Smooth muscle cell (in vitro differentiated cells): ENCODE measurements around the gene CELA2A. TPM values are rescaled to one million over a fixed set of nuclear protein-coding genes. Genes with fewer than 3 reads are reported as not detected.
"Not testable (repeated sequence)": the region's sequence is repeated elsewhere in the genome, so short reads cannot be mapped to it uniquely, and the experiment has no call there.

Source experiments
- DNase-seq: peaks from one replicate; lab custom pipeline; 2025; ENCODE audit not compliant: unreplicated experiment; lab: John Stamatoyannopoulos, UW
- H2AFZ ChIP-seq: fragments of 200-600 bp; sonication (generic); 2 replicates; pipeline ENCODE4 v1.6.0; 2016; ENCODE audit warnings: antibody characterized with exemption, low read depth, mild to moderate bottlenecking
- H3F3A ChIP-seq: fragments of 200-600 bp; sonication (generic); 2 replicates; pipeline ENCODE4 v1.6.0; 2017; ENCODE audit warnings: antibody characterized with exemption, low read depth
- H3K27ac ChIP-seq: fragments of 200-600 bp; sonication (generic); 2 replicates; pipeline ENCODE4 v1.5.1; 2016; ENCODE audit warnings: low read depth, mild to moderate bottlenecking
- H3K27me3 ChIP-seq: fragments of 200-600 bp; sonication (generic); 2 replicates; pipeline ENCODE4 v1.6.1; 2016; ENCODE audit warnings: low read depth, mild to moderate bottlenecking
- H3K36me3 ChIP-seq: fragments of 200-600 bp; sonication (generic); 2 replicates; pipeline ENCODE4 v1.5.1; 2016; ENCODE audit warnings: low read depth
- H3K4me1 ChIP-seq: fragments of 200-600 bp; sonication (generic); 2 replicates; pipeline ENCODE4 v1.5.1; 2016; ENCODE audit warnings: low read depth
- H3K4me2 ChIP-seq: fragments of 200-600 bp; sonication (generic); 2 replicates; pipeline ENCODE4 v1.6.0; 2016; ENCODE audit warnings: mild to moderate bottlenecking
- H3K4me3 ChIP-seq: fragments of 200-600 bp; sonication (generic); 2 replicates; pipeline ENCODE4 v1.5.1; 2016; ENCODE audit warnings: mild to moderate bottlenecking
- H3K79me2 ChIP-seq: fragments of 200-600 bp; sonication (generic); 2 replicates; pipeline ENCODE4 v1.6.0; 2016; ENCODE audit warnings: low read depth, mild to moderate bottlenecking
- H3K9ac ChIP-seq: fragments of 200-600 bp; sonication (generic); 2 replicates; pipeline ENCODE4 v1.6.0; 2016; ENCODE audit warnings: low read depth
- H3K9me3 ChIP-seq: fragments of 200-600 bp; sonication (generic); replicated peaks from 2 replicates; pipeline ENCODE4 v1.5.1; 2016; ENCODE audit warnings: low read depth
- H4K20me1 ChIP-seq: fragments of 200-600 bp; sonication (generic); 2 replicates; pipeline ENCODE4 v1.6.0; 2016; ENCODE audit warnings: low read depth
- CTCF ChIP-seq: fragments of 200-600 bp; sonication (generic); IDR thresholded peaks from 2 replicates; pipeline ENCODE4 v1.5.1; 2017; ENCODE audit warnings: borderline replicate concordance, mild to moderate bottlenecking, antibody characterized with exemption; ENCODE audit not compliant: insufficient read depth, poor library complexity, severe bottlenecking
- WGBS: methylation state at CpG from one replicate; pipeline ENCODE4 v1.1.7; 2016; ENCODE audit warnings: low lambda C conversion rate; 5-methylcytosine and 5-hydroxymethylcytosine counted together
- polyA plus RNA-seq: library from polyadenylated mRNA; unstranded; fragments of >200 nt; fragmentation: Nextera tagmentation; extraction: Ambion mirVana; gene quantifications from 2 replicates; pipeline ENCODE4 v1.2.1, GENCODE V29; 2016
- total RNA-seq: library from RNA; depleted of rRNA; stranded (reverse); fragments of >200 nt; gene quantifications from 2 replicates; pipeline ENCODE4 v1.2.3, GENCODE V29; 2014

Gene CELA2A
- total and polyA plus RNA-seq, 2 experiments from 2014 or later = 2.6 TPM; not detected in 1

DNA sequence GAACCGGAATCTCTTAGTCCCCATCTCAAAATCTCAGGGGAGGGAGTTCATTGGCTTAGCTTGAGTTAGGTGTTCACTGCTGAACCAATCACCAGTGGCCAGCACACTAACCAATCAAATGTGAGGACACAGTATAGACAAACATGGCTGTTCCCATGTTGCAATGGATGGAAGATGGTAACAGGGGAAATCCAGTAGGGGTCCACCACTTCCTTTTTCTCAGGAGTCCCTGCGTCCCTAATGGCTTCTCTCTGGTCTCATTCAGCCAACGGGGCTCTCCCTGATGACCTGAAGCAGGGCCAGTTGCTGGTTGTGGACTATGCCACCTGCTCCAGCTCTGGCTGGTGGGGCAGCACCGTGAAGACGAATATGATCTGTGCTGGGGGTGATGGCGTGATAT, 29.1 kb downstream of the CELA2A start:
- Histone ChIP-seq H3K4me1 (no peaks in the 10 kb centered on the region), H3K27me3 (no peaks in the 10 kb centered on the region), H3K36me3 (no peaks in the 10 kb centered on the region), H4K20me1 (no peaks in the 10 kb centered on the region), H2AFZ (no peak overlapping the region), H3K79me2 (no peaks in the 10 kb centered on the region), H3K4me2 (no peak overlapping the region), H3K27ac (no peak overlapping the region), H3K9me3 (no peaks in the 10 kb centered on the region), H3F3A (no peaks in the 10 kb centered on the region), H3K4me3 (no peak overlapping the region), H3K9ac (no peak overlapping the region)
- 92% methylated on average over 6 of the region's 6 CpGs for WGBS
- TF ChIP-seq CTCF = no peak
- no peak for DNase-seq

DNA sequence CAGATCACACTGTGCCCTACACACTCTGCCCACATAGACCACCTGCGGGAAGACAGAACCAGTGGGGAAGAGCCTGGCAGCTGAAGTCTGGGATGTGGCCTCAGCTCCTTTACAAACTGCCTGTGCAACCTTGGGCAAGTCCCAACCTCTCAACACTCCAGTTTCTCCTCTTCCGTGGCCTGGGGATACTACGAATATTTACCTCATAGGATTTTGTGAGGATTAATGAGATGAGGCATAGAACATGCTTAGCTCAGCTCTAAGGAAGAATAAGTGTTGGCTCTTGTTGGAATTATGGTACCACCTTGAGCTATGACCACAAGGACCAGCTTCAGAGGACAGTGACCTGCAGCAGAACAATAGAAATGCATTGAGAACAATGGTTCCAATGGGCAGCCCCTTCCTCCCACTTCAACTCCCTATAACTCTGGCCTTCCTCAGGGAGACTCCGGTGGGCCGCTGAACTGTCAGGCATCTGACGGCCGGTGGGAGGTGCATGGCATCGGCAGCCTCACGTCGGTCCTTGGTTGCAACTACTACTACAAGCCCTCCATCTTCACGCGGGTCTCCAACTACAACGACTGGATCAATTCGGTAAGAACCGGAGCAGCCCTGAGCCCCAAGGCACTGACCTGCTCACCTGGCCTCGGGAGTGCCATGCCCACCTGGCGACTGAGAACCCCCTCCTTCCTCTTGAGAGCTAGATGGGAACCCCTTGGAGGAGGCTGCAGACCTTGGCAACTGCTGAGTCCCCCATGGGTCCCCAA, 30.5 kb downstream of the CELA2A start:
- DNase-seq, H3K27me3 ChIP-seq, H3K9ac ChIP-seq, H3K4me1 ChIP-seq, H4K20me1 ChIP-seq, H3K4me3 ChIP-seq, H3K36me3 ChIP-seq, H3K4me2 ChIP-seq, H3F3A ChIP-seq, H2AFZ ChIP-seq, H3K9me3 ChIP-seq, H3K27ac ChIP-seq, H3K79me2 ChIP-seq: not testable (repeated sequence)
- 96% methylated on average over 17 of the region's 17 CpGs for WGBS

DNA sequence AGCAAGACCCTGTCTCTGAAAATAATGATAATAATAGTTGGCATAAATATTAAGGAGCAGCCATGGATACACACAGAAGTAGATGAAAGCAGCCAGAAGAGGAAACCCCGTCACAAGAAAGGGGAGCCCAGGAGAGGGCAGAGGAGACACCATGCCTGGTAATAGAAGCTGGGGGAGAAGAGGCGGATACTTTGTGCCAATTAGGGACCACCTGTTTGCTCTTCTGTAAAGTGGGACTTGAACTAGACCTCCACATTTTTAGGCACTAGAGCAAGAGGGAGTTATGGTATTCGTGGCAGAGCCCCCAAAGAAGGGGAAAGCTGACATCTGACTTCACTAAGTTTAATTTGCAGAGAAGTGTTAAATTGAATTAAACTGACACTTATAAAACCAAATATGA, 31.8 kb downstream of the CELA2A start:
- H3K9me3 ChIP-seq = no peaks in the 10 kb centered on the region
- H3K4me1 ChIP-seq = no peaks in the 10 kb centered on the region
- H3K4me2 ChIP-seq = no peak overlapping the region
- H3K9ac ChIP-seq = no peak overlapping the region
- H3K27me3 ChIP-seq = no peaks in the 10 kb centered on the region
- no peaks in the 10 kb centered on the region for H3K79me2 ChIP-seq
- H4K20me1 ChIP-seq = no peaks in the 10 kb centered on the region
- no peak overlapping the region for H3K27ac ChIP-seq
- H3K4me3 ChIP-seq = no peak overlapping the region
- H3F3A ChIP-seq = no peaks in the 10 kb centered on the region
- no peaks in the 10 kb centered on the region for H3K36me3 ChIP-seq
- 93% methylated on average over 3 of the region's 3 CpGs for WGBS
- DNase-seq = no peak
- H2AFZ ChIP-seq = no peak overlapping the region
- no peak for TF ChIP-seq CTCF

- 95% methylated on average over 13 of the region's 13 CpGs for WGBS
- DNase-seq = no peak
- no peaks in the 10 kb centered on the region for H3K9me3 ChIP-seq
Measured at GRCh38 chr1:15489052-15489736, 32.7 kb downstream of the CELA2A start.

GRCh38 chr1:15491010-15491409, 34.5 kb downstream of the CELA2A start:
- not testable (repeated sequence) for H3F3A ChIP-seq, H3K4me2 ChIP-seq, H3K27me3 ChIP-seq, H4K20me1 ChIP-seq, H3K36me3 ChIP-seq, H3K4me1 ChIP-seq, H3K4me3 ChIP-seq, H3K27ac ChIP-seq, H3K9me3 ChIP-seq, H3K9ac ChIP-seq, H2AFZ ChIP-seq, DNase-seq, H3K79me2 ChIP-seq
- 66% methylated on average over 4 of the region's 4 CpGs for WGBS

More at GRCh38 chr1:15489052-15489736, 32.7 kb downstream of the CELA2A start:
- H3K9ac ChIP-seq = no peak overlapping the region
- H3K4me3 ChIP-seq = no peak overlapping the region
- H3K36me3 ChIP-seq = no peaks in the 10 kb centered on the region
- no peak overlapping the region for H3K27ac ChIP-seq
- H3K4me2 ChIP-seq = no peak overlapping the region
- no peak for TF ChIP-seq CTCF
- no peaks in the 10 kb centered on the region for H4K20me1 ChIP-seq
- no peaks in the 10 kb centered on the region for H3K4me1 ChIP-seq
- H3F3A ChIP-seq = no peaks in the 10 kb centered on the region
- no peak overlapping the region for H2AFZ ChIP-seq
- no peaks in the 10 kb centered on the region for H3K79me2 ChIP-seq
- H3K27me3 ChIP-seq = no peaks in the 10 kb centered on the region
